IPS DF 6.9 (cell line): ENCODE results near the gene EIF1.

ENCODE experiments used
- DNase-seq: peaks from one replicate; pipeline ENCODE4 v3.0.0-alpha.2; 2013; ENCODE audit warnings: low read depth, low spot score
- H3K27ac ChIP-seq: one replicate; pipeline ENCODE4 v1.5.1; 2013; ENCODE audit warnings: low read length, control low read depth
- H3K27me3 ChIP-seq: 2 replicates; pipeline ENCODE4 v1.6.1; 2013; ENCODE audit warnings: mild to moderate bottlenecking, low read length; ENCODE audit not compliant: control insufficient read depth, insufficient read depth
- H3K36me3 ChIP-seq: 2 replicates; pipeline ENCODE4 v1.6.1; 2013; ENCODE audit warnings: low read length; ENCODE audit not compliant: control insufficient read depth, insufficient read depth
- H3K4me1 ChIP-seq: 2 replicates; pipeline ENCODE4 v1.6.1; 2013; ENCODE audit warnings: low read length; ENCODE audit not compliant: control insufficient read depth, insufficient read depth
- H3K4me3 ChIP-seq: 2 replicates; pipeline ENCODE4 v1.5.1; 2013; ENCODE audit warnings: mild to moderate bottlenecking, low read length
- H3K9me3 ChIP-seq: 2 replicates; pipeline ENCODE4 v1.6.1; 2013; ENCODE audit warnings: low read length, inconsistent platforms; ENCODE audit not compliant: control insufficient read depth, insufficient read depth
- WGBS: extraction: QIAGEN DNeasy Blood & Tissue Kit; methylation state at CpG from one replicate; pipeline ENCODE4 v1.1.7; 2013; ENCODE audit warnings: mixed read lengths, missing lambda C conversion rate; ENCODE audit not compliant: insufficient read length, insufficient coverage; 5-methylcytosine and 5-hydroxymethylcytosine counted together

Gene EIF1

GRCh38 chr17:41649923-41650519 lies 38.7 kb upstream of the EIF1 start:
- Histone ChIP-seq H3K27ac (no peak overlapping the region), H3K9me3 (no peaks in the 10 kb centered on the region), H3K36me3 (no peaks in the 10 kb centered on the region), H3K4me3 (no peak overlapping the region), H3K27me3 (no peaks in the 10 kb centered on the region), H3K4me1 (peaks cover 3% of the 10 kb centered on the region; the same call in 1 of the 2 replicates)
- 100% methylated on average over 2 of the region's 10 CpGs for whole genome bisulfite sequencing
- DNase-seq, result no peak

GRCh38 chr17:41650794-41651624 lies 37.7 kb upstream of the EIF1 start:
- WGBS, result no CpG with 5 or more reads among the region's 15 CpGs

DNA sequence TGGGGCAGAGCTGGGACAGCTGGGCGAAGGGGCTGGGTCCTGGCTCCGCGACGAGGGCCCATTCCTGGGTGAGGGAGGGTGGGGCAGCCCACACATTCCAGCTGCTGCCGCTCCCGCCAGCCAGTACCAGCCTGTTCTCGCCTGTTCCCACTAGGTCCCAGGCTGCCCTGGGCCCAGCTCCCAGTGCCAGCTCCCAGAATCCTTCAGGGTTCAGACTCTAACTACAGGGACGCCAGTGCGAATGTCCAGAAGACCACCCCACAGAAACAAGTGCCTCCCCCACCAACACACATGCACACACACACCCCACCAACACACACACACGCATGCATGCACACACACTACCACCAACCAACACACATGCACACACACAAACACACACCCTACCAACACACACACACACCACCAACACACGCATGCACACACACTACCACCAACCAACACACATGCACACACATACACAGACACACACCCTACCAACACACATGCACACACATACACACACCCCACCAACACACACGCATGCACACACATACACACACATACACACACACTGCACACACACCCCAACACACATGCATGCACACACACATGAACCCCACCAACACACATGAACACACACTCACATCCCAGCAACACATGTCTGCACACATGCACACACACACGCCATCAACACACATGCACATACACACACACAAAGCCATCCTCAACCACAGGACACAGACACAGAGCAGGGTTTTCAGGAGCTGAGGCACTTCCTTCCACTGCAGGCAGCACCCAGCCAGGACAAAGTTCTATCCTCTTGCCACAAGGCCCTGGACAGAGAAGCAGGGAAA lies 36.8 kb upstream of the EIF1 start:
- DNase-seq, result no peak

More at GRCh38 chr17:41650794-41651624, 37.7 kb upstream of the EIF1 start:
- H3K27ac ChIP-seq, result no peak overlapping the region
- no peaks in the 10 kb centered on the region for H3K27me3 ChIP-seq
- H3K4me3 ChIP-seq, result no peak overlapping the region
- DNase-seq, result no peak
- no peaks in the 10 kb centered on the region for H3K36me3 ChIP-seq
- peaks cover 7% of the 10 kb centered on the region for H3K4me1 ChIP-seq
- H3K9me3 ChIP-seq, result no peaks in the 10 kb centered on the region

DNA sequence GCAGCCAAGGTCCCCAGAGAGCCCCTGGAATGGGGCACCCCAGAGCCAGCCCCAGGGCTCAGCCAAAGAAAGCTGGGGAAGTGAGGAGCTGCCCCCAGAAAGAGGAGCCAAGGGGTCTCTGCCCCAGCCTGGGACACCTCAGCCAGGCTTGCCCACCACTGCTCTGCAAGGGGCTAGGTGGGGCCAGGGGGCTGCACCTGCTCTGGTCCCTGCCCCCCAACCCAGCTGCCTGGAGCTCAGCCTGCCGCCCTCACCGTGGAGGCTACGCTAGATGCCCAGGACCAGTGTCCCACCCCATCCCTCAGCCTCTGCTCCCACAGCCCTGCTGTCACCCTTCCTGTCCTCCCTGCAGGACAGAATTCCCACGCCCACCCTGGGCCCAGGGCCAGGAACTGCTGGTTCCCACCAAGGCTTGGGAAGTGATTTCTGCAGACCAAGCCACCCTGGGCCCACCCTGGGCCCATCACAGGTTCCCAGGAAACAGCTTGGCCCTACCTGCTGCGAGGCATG lies 36.2 kb upstream of the EIF1 start:
- Histone ChIP-seq H3K9me3 (no peaks in the 10 kb centered on the region), H3K4me1 (peaks cover 7% of the 10 kb centered on the region)

More for the DNA sequence above, 36.8 kb upstream of the EIF1 start:
- Histone ChIP-seq H3K4me3 (no peak overlapping the region), H3K27ac (no peak overlapping the region), H3K9me3 (no peaks in the 10 kb centered on the region), H3K27me3 (no peaks in the 10 kb centered on the region), H3K4me1 (peaks cover 7% of the 10 kb centered on the region), H3K36me3 (no peaks in the 10 kb centered on the region)
- whole genome bisulfite sequencing, result 100% methylated on average over 2 of the region's 13 CpGs

GRCh38 chr17:41653421-41653820 lies 35.3 kb upstream of the EIF1 start:
- H3K4me1 ChIP-seq, result peaks cover 6% of the 10 kb centered on the region
- H3K9me3 ChIP-seq, result no peaks in the 10 kb centered on the region
- H3K27ac ChIP-seq, result no peak overlapping the region
- no CpG with 5 or more reads among the region's 5 CpGs for WGBS
- no peaks in the 10 kb centered on the region for H3K27me3 ChIP-seq
- H3K4me3 ChIP-seq, result no peak overlapping the region
- no peaks in the 10 kb centered on the region for H3K36me3 ChIP-seq
- DNase-seq, result no peak

More for the DNA sequence above, 36.2 kb upstream of the EIF1 start:
- Histone ChIP-seq H3K27me3 (no peaks in the 10 kb centered on the region), H3K4me3 (no peak overlapping the region), H3K36me3 (no peaks in the 10 kb centered on the region), H3K27ac (no peak overlapping the region)
- no CpG with 5 or more reads among the region's 5 CpGs for WGBS
- no peak for DNase-seq

DNA sequence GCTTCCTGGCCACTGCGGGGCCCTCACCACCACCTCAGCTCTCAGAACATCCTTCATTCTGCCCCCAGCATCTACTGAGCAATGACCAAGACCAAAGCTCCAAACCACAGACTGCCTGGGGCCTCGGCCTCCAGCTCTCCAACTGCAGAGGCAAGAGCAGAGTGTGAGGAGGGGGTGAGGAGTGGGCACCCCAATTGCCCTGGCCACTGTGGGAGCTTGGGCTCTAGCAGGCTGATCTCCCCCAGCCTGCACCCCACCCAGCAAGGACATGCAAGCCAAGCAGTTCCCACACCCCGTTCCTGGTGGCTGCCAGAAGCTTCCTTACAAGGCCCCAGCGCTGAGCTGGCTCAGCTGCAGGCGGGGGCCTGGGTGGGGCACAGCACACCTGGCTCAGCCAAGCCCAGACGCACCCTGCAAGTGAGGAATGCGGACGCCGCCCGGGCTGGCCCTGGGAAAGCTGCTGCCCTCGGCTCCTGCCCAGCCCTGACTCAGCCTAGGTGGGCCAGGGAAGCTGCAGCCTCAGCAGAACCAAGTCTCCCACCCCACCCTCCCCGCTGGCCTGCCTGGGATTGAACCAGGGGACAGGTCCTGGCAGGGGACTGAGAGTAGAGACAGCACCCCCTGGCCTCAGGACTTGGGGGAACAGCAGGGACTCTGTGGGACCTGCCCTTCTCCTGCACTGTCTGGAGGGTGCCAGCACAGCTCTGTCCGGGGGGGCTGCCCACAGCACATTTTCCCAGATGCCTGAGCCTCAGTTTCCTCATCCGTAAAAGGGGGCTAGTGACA lies 34.6 kb upstream of the EIF1 start:
- Histone ChIP-seq H3K36me3 (no peaks in the 10 kb centered on the region), H3K9me3 (no peaks in the 10 kb centered on the region), H3K4me1 (peaks cover 5% of the 10 kb centered on the region), H3K4me3 (no peak overlapping the region), H3K27me3 (no peaks in the 10 kb centered on the region), H3K27ac (no peak overlapping the region)
- DNase-seq, result no peak
- no CpG with 5 or more reads among the region's 14 CpGs for WGBS

DNA sequence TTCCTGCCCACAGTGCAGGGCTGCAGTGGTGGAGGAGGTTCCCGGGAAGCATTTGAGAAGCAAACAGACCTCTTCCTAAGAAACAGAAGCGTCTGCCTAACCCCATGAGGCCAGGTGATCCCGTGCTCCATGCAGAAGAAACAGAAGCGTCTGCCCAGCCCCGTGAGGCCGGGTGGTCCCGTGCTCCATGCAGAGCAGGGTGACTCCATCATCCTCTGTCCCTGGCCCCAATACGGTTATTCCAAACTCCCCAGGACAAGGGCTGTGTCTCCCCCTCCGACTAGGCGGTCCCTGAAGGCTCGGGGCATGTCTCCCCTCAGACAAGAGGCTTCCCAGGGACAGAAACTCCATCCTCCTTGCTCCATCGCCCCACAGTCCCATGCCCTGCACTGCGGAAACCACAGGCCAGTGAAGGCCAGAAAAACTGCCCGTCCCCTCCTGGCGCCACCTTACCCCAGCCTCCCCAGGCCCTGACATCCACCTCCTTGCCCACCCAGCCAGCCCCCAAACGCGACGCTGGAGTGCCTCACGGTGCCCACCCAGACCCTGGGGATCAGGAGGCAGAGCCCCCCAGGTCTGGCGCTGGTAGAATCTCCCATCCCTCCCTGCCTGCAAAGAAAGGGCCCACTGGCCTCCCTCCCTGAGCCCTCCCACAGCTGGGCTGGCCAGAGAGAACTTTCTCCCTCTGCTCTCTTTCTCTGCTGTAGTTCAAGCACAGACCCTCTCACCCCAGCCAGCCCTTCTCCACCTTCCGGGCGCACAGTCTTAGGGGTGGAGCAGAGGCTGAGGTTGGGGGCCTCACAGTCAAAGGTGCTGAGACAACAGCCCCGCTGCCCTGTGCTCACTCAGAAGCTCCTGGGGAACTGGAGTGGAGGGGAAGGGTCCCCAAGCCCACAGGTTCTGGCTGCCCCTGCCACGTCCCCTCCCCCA lies 33.7 kb upstream of the EIF1 start:
- no peak overlapping the region for H3K4me3 ChIP-seq
- H3K27ac ChIP-seq, result no peak overlapping the region
- peaks cover 5% of the 10 kb centered on the region for H3K4me1 ChIP-seq
- H3K9me3 ChIP-seq, result no peaks in the 10 kb centered on the region
- no peaks in the 10 kb centered on the region for H3K27me3 ChIP-seq
- no peak for DNase-seq
- WGBS, result no CpG with 5 or more reads among the region's 24 CpGs
- H3K36me3 ChIP-seq, result no peaks in the 10 kb centered on the region

GRCh38 chr17:41655611-41656111 lies 33.0 kb upstream of the EIF1 start:
- no peak for DNase-seq
- H3K9me3 ChIP-seq, result no peaks in the 10 kb centered on the region
- WGBS, result no CpG with 5 or more reads among the region's 18 CpGs
- no peak overlapping the region for H3K27ac ChIP-seq
- H3K4me3 ChIP-seq, result no peak overlapping the region
- H3K4me1 ChIP-seq, result peaks cover 5% of the 10 kb centered on the region
- no peaks in the 10 kb centered on the region for H3K27me3 ChIP-seq
- H3K36me3 ChIP-seq, result no peaks in the 10 kb centered on the region
